ENCODE measurements around the gene DOCK7.

GRCh38 chr1:62508187-62508758 lies 179.9 kb downstream of the DOCK7 start:
- TF ChIP-seq POLR2A (IDR thresholded peaks at IDR 0.05; ENCODE audit: low read length) (no peak), GATA1 (IDR thresholded peaks at IDR 0.05; ENCODE audit: low read depth, low read length) (no peak)

Data from erythroblast (primary cell).